K562 treated with DMSO at 1 percent for 12 hours (cell line): ENCODE results near the gene CYP24A1. TPM values are rescaled to one million over a fixed set of nuclear protein-coding genes. Genes with fewer than 3 reads are reported as not detected.

Experiments used
- total RNA-seq: library from RNA; unstranded; fragments of 300-600 nt; gene quantifications from 2 replicates; pipeline ENCODE4 v1.2.3, GENCODE V29; 2022; ENCODE audit not compliant: insufficient read depth

Gene CYP24A1
- not detected in 2 replicates for total RNA-seq

GRCh38 chr20:54173653-54174456, at the start of gene CYP24A1:
CYP24A1 (minus strand) TSS chr20:54173986; CDS start chr20:54173579, 407 bp downstream.

GRCh38 chr20:54207743-54208547, 34.2 kb upstream of the CYP24A1 start, which contains the start of gene PFDN4:
PFDN4 (plus strand) TSS chr20:54208087; CDS start chr20:54208101, 14 bp downstream.

Other genes with a start within 250 kb of the CYP24A1 start
- gene BCAS1, start 103.4 kb downstream of the CYP24A1 start, total RNA-seq, result 2.2 and 5.8 TPM in 2 replicates
- gene PFDN4, start 34.1 kb upstream of the CYP24A1 start, total RNA-seq, result 40.4 and 55.0 TPM in 2 replicates